ENCODE measurements around the gene CFAP99.

Gene CFAP99

DNA sequence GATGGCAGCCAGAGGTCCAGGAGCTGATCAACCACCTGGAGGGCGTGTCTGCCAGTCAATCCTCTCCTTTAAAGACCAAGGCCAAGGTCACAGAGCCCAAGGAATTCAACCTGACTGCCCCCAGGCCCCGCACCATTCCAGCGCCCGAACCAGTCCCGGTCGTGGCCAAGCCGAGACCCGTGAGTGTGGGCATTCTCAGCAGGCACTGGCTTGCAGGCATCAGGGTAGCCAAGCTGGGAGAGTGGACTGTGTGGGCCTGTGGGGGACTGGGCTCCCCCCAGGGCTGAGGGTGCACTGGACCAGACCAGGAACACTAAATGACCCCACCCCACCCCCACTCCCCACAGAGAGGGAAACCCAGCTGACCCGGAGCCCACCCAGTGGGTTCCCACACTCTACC, 26.4 kb downstream of the CFAP99 start:
- H3K36me3 ChIP-seq (ENCODE audit: insufficient read depth): no peaks in the 10 kb centered on the region
- H3K27ac ChIP-seq: no peak overlapping the region
- H3K9ac ChIP-seq: no peak overlapping the region
- H3K4me2 ChIP-seq: no peak overlapping the region
- TF ChIP-seq, protein P1, sequence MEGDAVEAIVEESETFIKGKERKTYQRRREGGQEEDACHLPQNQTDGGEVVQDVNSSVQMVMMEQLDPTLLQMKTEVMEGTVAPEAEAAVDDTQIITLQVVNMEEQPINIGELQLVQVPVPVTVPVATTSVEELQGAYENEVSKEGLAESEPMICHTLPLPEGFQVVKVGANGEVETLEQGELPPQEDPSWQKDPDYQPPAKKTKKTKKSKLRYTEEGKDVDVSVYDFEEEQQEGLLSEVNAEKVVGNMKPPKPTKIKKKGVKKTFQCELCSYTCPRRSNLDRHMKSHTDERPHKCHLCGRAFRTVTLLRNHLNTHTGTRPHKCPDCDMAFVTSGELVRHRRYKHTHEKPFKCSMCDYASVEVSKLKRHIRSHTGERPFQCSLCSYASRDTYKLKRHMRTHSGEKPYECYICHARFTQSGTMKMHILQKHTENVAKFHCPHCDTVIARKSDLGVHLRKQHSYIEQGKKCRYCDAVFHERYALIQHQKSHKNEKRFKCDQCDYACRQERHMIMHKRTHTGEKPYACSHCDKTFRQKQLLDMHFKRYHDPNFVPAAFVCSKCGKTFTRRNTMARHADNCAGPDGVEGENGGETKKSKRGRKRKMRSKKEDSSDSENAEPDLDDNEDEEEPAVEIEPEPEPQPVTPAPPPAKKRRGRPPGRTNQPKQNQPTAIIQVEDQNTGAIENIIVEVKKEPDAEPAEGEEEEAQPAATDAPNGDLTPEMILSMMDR (conservative IDR thresholded peaks at IDR 0.05; ENCODE audit: low read depth, low read length): no peak
- no peak overlapping the region for H2AFZ ChIP-seq (ENCODE audit: low read depth)
- no peaks in the 10 kb centered on the region for H4K20me1 ChIP-seq (ENCODE audit: insufficient read depth)
- no peaks in the 10 kb centered on the region for H3K4me1 ChIP-seq (ENCODE audit: low read depth, poor library complexity, severe bottlenecking)
- H3K79me2 ChIP-seq (ENCODE audit: insufficient read depth, low read depth): no peaks in the 10 kb centered on the region
- H3K4me3 ChIP-seq (IDR thresholded peaks at IDR 0.05; ENCODE audit: insufficient read depth, low read depth, low read length): no peak overlapping the region
- H3K27me3 ChIP-seq (ENCODE audit: insufficient read depth, low read depth): no peaks in the 10 kb centered on the region

DNA sequence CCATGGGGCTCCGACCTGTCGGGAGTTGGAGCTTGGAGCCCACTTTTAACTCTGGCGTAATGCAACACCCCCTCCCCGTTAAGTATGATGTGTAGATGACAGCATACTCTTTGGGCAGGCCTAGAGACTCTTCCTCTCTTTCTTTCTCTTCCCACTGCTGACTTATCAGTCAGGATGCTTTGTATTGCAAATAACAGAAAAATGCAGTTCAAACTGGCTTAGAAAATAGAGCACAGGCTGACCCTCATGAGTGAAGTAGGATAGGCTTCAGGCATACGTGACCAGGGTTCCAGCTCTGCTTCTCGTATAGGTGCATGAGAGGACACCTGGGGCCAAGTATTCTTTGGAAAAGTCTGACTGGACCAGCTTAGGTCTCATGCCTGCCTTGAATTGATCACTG, 26.8 kb downstream of the CFAP99 start:
- Histone ChIP-seq H3K27me3 (ENCODE audit: insufficient read depth, low read depth) (no peaks in the 10 kb centered on the region), H4K20me1 (ENCODE audit: insufficient read depth) (no peaks in the 10 kb centered on the region), H3K4me1 (ENCODE audit: low read depth, poor library complexity, severe bottlenecking) (no peaks in the 10 kb centered on the region), H3K4me3 (IDR thresholded peaks at IDR 0.05; ENCODE audit: insufficient read depth, low read depth, low read length) (no peak overlapping the region), H3K27ac (no peak overlapping the region), H3K4me2 (no peak overlapping the region), H3K36me3 (ENCODE audit: insufficient read depth) (no peaks in the 10 kb centered on the region), H3K9ac (no peak overlapping the region), H3K79me2 (ENCODE audit: insufficient read depth, low read depth) (no peaks in the 10 kb centered on the region), H2AFZ (ENCODE audit: low read depth) (no peak overlapping the region)
- TF ChIP-seq, protein P1 (conservative IDR thresholded peaks at IDR 0.05; ENCODE audit: low read depth, low read length): no peak

DNA sequence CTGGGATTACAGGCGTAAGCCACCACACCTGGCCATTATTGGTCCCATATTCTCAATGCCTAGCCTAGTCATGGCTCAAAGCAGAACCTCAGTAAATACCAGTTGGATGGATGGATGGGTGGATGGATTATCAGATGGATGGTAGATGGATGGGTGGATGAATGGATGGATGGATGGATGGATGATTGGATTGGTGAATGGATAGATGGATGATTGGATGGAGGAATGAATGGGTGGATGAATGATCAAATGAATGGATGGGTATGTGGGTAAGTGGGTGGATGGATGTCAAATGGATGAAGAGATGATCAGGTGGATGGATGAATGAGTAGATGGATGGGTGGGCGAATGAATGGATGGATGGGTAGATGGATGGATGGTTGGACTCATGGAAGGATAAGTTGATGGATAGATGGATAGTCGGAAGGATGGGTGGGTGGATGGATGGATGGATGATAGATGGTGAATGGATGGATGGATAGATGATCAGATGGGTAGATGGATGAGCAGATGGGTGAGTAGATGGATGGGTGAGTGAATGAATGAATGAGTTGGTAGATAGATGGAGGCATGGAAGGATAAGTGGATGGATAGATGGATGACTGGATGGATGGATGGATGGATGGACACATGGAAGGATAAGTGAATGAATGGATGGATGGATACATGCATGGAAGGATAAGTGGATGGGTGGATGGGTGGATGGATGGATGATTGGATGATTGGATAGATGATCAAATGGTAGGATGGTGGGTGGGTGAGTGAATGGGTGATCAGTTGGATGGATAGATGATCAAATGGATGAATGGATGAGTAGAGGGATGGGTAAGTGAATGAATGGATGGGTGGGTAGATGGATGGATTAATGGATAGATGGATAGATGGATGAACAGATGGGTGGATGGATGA, 28.2 kb downstream of the CFAP99 start:
- TF ChIP-seq, protein P1 (conservative IDR thresholded peaks at IDR 0.05; ENCODE audit: low read depth, low read length): no peak
- no peak overlapping the region for H3K4me2 ChIP-seq
- no peak overlapping the region for H3K4me3 ChIP-seq (IDR thresholded peaks at IDR 0.05; ENCODE audit: insufficient read depth, low read depth, low read length)
- no peak overlapping the region for H3K9ac ChIP-seq
- no peaks in the 10 kb centered on the region for H3K27me3 ChIP-seq (ENCODE audit: insufficient read depth, low read depth)
- H3K4me1 ChIP-seq (ENCODE audit: low read depth, poor library complexity, severe bottlenecking): no peaks in the 10 kb centered on the region
- H3K27ac ChIP-seq: no peak overlapping the region
- H3K36me3 ChIP-seq (ENCODE audit: insufficient read depth): no peaks in the 10 kb centered on the region
- no peak overlapping the region for H2AFZ ChIP-seq (ENCODE audit: low read depth)
- no peaks in the 10 kb centered on the region for H3K79me2 ChIP-seq (ENCODE audit: insufficient read depth, low read depth)
- H4K20me1 ChIP-seq (ENCODE audit: insufficient read depth): no peaks in the 10 kb centered on the region

DNA sequence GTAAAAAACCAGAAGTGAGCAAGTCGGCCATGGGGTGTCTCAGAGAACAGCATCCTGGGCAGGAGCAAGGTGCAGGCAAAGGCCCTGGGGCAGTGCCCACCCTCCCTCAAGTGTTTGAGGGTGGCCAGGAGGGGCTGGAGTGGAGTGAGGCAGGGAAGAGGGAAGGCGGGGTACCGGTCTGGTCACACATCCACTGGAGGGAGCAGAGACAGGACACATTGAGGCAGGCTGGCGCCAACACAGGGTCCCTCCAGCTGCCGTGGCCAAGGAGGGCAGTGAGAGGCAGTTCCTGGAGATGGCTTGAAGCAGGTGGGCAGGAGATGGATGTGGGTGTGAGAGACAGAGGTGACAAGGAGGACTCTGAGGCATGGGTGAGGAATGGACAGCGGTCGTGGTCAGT, 29.8 kb downstream of the CFAP99 start:
- Histone ChIP-seq H2AFZ (ENCODE audit: low read depth) (no peak overlapping the region), H4K20me1 (ENCODE audit: insufficient read depth) (no peaks in the 10 kb centered on the region), H3K9ac (no peak overlapping the region), H3K36me3 (ENCODE audit: insufficient read depth) (no peaks in the 10 kb centered on the region), H3K27ac (no peak overlapping the region), H3K27me3 (ENCODE audit: insufficient read depth, low read depth) (no peaks in the 10 kb centered on the region), H3K4me3 (IDR thresholded peaks at IDR 0.05; ENCODE audit: insufficient read depth, low read depth, low read length) (no peak overlapping the region), H3K4me1 (ENCODE audit: low read depth, poor library complexity, severe bottlenecking) (no peaks in the 10 kb centered on the region), H3K79me2 (ENCODE audit: insufficient read depth, low read depth) (no peaks in the 10 kb centered on the region), H3K4me2 (no peak overlapping the region)
- TF ChIP-seq, protein P1 (conservative IDR thresholded peaks at IDR 0.05; ENCODE audit: low read depth, low read length): no peak
